NCI-H146 treated with DMSO at 0.1 percent for 48 hours (cell line): ENCODE results near the gene C2CD2.
"Not testable (repeated sequence)": the region's sequence is repeated elsewhere in the genome, so short reads cannot be mapped to it uniquely, and the experiment has no call there.

Source experiments
- DNase-seq: peaks from one replicate; lab custom pipeline; 2025; ENCODE audit not compliant: unreplicated experiment; lab: John Stamatoyannopoulos, UW

Gene C2CD2

DNA sequence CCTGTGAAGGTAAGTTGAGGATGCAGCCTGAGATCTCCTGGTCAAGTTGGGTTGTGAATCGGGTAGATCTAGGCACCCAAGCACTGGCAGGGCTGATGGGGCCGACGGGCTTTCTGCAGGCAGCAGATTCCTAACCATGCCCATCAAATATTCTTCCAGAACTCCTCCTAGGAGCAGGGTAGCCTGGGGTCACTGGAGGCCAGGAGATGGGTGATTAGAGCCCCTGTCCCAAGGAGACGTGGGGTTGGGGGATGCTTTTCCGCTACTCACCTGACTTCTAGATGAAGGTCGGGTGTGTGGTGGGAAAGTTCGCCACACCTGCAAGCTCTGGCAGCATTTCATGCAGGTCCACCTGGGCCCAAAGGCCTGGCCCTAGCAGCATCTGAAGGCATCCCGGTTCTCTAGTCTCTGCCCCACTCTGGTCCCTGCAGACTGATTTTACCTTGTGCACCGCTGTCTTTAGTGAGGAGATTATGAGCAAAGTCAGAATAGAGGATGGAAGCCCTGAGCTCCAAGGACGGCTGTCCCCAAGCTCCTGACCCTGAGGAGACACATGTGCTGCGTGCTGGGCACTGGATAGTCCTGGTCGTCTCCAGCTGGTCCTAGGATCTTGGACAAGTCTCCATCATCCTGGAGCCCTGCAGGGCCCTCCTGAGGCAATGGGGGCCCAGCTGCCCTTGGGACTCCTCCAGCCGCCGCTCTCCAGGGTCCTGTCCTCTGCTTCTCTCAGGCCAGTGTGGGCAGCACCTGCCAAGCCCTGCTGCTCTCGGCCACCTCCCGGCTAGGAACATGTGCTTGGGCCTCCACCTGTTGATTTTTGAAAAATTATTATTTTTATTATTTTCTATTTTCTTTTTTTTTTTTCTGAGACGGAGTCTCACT is 21.8 kb upstream of the C2CD2 start:
- DNase-seq, result no peak

GRCh38 chr21:41974752-41975053 is 20.9 kb upstream of the C2CD2 start:
- DNase-seq, result no peak

GRCh38 chr21:41973861-41974751 is 20.3 kb upstream of the C2CD2 start:
- DNase-seq, result no peak

DNA sequence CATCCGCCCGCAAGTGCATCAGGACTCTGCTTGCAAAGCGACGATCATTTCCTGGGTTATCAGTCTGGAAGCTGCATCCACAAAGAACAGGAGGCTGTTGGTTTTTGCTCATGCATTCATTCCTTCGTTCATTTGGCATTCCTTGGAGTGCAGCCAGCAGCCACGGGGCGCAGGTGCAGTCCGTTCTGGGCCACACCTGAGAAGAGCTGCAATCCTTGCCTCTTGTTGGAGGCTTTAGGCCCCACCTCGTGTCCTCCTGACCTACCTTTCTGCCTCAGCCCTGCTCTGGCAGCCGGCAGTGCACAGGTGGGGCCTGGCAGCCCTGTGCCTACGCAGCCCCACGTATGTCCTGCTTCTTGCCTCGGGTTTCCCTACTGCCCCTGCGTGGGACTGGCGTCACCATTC is 19.6 kb upstream of the C2CD2 start:
- no peak for DNase-seq

DNA sequence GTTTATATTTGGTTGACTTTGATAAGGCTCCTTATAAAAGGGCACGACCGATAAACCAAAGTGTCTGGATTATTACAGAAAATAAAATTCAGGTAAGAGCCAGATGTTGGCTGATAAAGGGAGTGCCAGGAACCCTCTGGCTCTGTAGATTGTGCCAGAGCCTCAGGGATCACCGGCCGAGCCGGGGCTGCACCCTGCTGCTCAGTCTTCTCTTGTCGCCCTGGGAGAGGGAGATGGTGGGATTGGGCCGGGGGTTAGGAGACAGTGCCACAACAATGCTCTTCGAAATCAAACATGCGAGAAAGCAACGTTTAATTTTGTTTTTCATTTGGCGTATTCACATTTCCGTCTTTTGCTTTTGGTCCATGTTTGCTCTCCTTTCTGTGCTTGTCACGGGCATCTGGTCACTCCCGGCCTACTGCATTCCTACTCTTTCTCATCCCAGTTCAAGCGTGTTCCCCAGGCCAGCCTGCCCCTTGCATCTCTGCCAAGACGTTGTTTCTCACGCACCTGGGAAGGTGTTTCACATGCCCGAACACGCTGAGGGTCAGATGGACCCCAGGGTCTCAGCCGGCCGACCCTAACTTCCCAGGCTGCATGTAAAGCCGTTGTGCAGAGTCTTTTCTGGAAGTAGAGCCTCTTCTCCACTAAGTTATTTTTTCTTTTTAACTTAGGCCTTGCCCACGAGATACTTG is 18.8 kb upstream of the C2CD2 start:
- no peak for DNase-seq

DNA sequence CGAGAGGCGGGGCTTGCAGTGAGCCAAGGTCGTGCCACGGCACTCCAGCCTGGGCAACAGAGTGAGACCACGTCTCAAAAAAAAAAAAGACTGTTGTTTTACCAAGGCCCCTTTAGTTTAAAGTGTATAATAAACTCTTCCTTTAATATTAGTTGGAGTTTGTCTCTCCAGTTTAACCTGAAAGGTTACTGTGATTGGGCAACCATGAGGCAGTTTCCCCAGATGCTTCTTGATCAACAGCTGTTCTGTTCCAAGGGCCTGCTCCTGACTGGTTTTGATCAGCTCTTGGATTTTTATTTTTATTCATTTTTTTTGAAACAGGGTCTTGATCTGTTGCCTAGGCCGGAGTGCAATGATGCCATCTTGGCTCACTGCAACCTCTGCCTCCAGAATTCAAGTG is 18.1 kb upstream of the C2CD2 start:
- DNase-seq, result no peak

DNA sequence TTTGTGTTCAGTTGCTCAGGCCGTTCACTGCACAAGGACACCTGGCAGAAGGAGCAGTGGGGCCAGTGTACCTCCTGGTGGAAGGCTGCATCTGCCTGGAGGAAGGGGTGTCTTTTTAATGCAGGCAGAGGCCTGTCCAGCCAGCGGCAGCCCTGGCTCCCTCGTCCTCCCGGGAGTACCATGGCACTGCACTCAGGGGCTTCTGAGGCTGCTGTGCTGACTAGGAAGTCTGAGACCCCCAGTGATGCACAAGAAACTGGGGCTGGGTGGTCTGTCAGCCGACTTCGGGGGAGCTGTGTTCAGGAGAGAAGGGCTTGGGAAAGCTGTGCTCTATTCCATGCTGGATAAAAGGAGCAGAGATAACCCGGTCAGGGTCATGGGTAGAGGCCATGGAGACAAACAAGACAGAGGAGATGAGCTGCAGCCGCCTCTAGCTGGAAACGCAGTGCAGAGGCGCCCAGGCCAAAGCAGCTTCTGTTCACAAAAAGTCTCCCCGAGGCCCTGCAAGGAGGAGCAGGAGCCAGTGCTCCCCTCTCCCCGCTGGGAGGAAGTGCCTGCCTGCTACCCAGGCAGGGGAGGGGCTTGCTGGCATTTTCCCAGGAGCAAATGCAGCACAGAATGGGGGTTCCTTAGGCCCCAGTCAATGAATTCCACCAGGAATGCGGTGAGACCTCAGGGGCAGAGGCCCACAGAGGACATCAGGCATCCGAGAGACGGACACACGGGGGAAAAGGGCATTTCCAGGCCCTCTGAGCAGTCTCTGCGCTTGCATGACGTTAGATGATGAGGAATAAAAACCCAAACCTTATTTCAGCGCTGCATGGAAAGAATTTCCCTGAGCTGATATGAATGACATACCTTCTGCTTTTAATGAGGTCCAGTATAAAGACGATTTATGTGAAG is 17.2 kb upstream of the C2CD2 start:
- DNase-seq, result no peak

- DNase-seq, result no peak
These were observed 16.2 kb upstream of the C2CD2 start for GRCh38 chr21:41970106-41970391.

GRCh38 chr21:41967708-41968107 is 13.9 kb upstream of the C2CD2 start:
- no peak for DNase-seq

- no peak for DNase-seq
These were observed 13.2 kb upstream of the C2CD2 start for GRCh38 chr21:41966872-41967621.

GRCh38 chr21:41966041-41966833 is 12.4 kb upstream of the C2CD2 start:
- no peak for DNase-seq

- DNase-seq, result no peak
These were observed 11.7 kb upstream of the C2CD2 start for GRCh38 chr21:41965461-41966013.

DNA sequence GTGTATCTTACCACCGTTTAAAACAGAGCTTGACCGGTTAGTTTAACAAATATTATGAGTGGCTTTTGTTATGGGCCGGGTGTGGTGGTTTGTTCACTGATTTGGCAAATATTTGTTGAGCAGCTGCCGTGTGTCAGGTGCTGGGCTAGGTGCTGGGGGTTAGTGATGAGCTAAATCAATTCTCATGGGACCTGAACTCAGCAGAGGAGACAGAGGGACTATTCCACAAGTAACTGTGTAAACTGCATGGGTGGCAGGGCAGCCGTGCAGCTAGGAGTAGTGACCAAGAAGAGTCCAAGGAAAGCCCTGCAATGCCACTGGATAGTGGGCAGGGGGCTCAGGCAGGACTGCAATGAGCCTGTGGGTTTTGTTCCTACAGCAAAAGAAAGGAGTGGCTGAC is 11.2 kb upstream of the C2CD2 start:
- peak; percentile 27 for DNase-seq

GRCh38 chr21:41964171-41964570 is 10.4 kb upstream of the C2CD2 start:
- DNase-seq, result no peak

GRCh38 chr21:41962425-41962966 is 8.7 kb upstream of the C2CD2 start:
- DNase-seq, result no peak

- DNase-seq, result no peak
These were observed 7.9 kb upstream of the C2CD2 start for GRCh38 chr21:41961753-41962152.

DNA sequence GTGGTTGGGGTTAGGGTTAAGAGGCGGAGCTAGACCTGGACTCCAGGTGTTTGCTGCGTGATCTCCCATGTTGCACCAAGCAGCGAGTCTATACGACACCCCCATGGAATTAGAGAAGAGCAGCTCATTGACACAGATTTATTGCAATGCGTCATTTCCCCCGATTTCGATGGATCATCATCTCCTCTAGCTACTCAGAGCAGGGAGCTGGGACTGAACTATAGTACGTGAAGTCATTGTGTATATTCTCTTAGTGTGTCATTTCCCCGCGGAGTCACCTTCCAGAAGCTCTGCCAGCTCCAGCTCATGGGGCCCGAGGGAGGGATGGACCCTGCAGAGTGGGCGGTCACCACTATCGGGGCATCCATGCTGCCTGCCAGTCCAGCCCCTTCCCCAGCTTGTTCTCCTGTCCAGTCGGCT is 7.5 kb upstream of the C2CD2 start:
- DNase-seq, result no peak

GRCh38 chr21:41960386-41960785 is 6.6 kb upstream of the C2CD2 start:
- DNase-seq, result no peak

DNA sequence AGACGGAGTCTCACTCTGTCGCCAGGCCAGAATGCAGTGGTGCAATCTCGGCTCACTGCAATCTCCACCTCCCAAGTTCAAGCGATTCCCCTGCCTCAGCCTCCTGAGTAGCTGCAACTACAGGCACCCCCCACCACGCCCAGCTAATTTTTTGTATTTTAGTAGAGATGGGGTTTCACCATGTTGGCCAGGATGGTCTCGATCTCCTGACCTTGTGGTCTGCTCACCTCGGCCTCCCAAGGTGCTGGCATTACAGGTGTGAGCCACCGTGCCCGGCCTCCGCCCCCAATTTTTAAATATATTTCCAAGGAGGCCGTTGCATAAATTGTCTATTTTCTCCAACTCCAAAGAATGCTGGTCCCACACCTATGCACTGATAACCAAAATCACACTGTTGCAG is 5.9 kb upstream of the C2CD2 start:
- DNase-seq, result not testable (repeated sequence)
